ENCODE data around the gene STOM. TPM values are rescaled to one million over a fixed set of nuclear protein-coding genes. Genes with fewer than 3 reads are reported as not detected.

Gene STOM
- total and polyA plus RNA-seq, 4 donors, result 311 to 470 (median 409) TPM

DNA sequence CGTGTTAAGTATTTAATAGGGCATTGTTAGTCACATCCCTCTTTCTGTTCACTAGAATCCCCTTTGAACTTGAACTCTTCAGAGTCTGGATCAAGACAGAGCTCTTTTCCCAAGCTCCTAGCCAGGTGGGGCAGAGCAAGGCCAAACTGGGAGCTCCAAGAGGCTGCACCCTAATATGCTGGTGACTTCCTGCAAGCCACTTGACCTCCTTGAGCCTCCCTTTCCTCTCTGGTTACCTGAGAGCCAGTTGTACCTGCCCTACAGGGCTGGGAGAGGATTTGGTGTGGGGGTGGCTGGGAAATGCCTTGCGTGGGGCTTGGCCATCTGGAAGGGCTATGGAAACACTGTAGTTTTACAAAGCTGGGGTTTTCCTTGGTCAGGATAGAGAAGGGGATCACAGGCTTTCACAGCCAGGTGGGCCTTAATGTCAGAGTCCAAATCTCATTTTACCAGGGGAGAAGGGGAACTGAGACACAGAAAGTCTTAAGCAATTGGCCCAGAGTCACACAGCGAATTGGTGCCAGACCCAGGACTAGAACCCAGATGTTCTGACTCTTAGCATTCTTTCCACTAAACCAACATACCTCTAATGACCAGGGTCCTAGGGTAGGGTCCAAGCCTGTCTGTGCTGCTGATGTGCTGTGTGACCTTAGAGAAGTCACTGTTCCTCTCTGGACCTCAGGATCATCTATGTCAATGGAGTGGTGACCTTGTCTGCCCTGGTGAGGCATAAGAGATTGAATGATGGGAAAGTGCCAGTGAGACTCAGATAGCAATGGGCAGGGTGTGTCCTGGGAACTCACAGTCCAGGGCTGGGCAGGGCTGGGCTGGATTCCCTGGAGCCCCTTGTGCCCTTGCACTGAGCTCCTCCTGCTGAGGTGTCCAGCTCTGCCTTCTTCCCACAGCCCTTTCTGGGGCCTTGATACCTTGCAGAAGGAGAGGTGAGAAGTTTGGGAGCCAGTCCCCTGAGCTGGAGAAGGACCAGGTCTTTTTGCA lies 66.3 kb downstream of the STOM start:
- no peak overlapping the region for H3K9ac ChIP-seq (ENCODE audit: insufficient read depth in 1 of 2, low read length in 2 of 2)
- TF ChIP-seq, protein P1, sequence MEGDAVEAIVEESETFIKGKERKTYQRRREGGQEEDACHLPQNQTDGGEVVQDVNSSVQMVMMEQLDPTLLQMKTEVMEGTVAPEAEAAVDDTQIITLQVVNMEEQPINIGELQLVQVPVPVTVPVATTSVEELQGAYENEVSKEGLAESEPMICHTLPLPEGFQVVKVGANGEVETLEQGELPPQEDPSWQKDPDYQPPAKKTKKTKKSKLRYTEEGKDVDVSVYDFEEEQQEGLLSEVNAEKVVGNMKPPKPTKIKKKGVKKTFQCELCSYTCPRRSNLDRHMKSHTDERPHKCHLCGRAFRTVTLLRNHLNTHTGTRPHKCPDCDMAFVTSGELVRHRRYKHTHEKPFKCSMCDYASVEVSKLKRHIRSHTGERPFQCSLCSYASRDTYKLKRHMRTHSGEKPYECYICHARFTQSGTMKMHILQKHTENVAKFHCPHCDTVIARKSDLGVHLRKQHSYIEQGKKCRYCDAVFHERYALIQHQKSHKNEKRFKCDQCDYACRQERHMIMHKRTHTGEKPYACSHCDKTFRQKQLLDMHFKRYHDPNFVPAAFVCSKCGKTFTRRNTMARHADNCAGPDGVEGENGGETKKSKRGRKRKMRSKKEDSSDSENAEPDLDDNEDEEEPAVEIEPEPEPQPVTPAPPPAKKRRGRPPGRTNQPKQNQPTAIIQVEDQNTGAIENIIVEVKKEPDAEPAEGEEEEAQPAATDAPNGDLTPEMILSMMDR (IDR thresholded peaks at IDR 0.05; ENCODE audit: control extremely low read depth, extremely low read depth), result no peak
- ATAC-seq (ENCODE audit: insufficient read depth, low FRiP score) (peak; percentile 20), DNase-seq (no peak)
- peaks cover 0 to 16% (median 6%) of the 10 kb centered on the region in 5 donors for H3K4me1 ChIP-seq (ENCODE audit: control insufficient read depth in 5 of 5, insufficient read depth in 5 of 5, low read length in 5 of 5)
- 79 to 90% methylated on average over 3 of the region's 3 CpGs for WGBS, 2 donors
- peak overlapping the region in 1 of 2 donors; percentile 7 for H3K27ac ChIP-seq (ENCODE audit: low read depth in 1 of 2, low read length in 1 of 2)
- H3K4me3 ChIP-seq, result no peak overlapping the region
- H3K9me3 ChIP-seq (ENCODE audit: control insufficient read depth in 4 of 4, insufficient read depth in 3 of 4, low read length in 3 of 4), result no peaks in the 10 kb centered on the region
- peaks cover 0 to 39% (median 5%) of the 10 kb centered on the region in 4 donors for H3K36me3 ChIP-seq (ENCODE audit: control insufficient read depth in 4 of 4, insufficient read depth in 4 of 4, low read length in 4 of 4)
- no peaks in the 10 kb centered on the region for H3K27me3 ChIP-seq (ENCODE audit: control insufficient read depth in 3 of 3, insufficient read depth in 3 of 3, low read length in 2 of 3)

- TF ChIP-seq, protein P1 (IDR thresholded peaks at IDR 0.05; ENCODE audit: control extremely low read depth, extremely low read depth), result no peak
- Histone ChIP-seq H3K36me3 (ENCODE audit: control insufficient read depth in 4 of 4, insufficient read depth in 4 of 4, low read length in 4 of 4) (peaks cover 0 to 31% (median 4%) of the 10 kb centered on the region in 4 donors), H3K4me3 (no peak overlapping the region), H3K4me1 (ENCODE audit: control insufficient read depth in 5 of 5, insufficient read depth in 5 of 5, low read length in 5 of 5) (peaks cover 0 to 16% (median 10%) of the 10 kb centered on the region in 5 donors), H3K27ac (ENCODE audit: low read depth in 1 of 2, low read length in 1 of 2) (peak overlapping the region in 1 of 2 donors; percentile 7), H3K27me3 (ENCODE audit: control insufficient read depth in 3 of 3, insufficient read depth in 3 of 3, low read length in 2 of 3) (no peaks in the 10 kb centered on the region), H3K9me3 (ENCODE audit: control insufficient read depth in 4 of 4, insufficient read depth in 3 of 4, low read length in 3 of 4) (no peaks in the 10 kb centered on the region), H3K9ac (ENCODE audit: insufficient read depth in 1 of 2, low read length in 2 of 2) (no peak overlapping the region)
- DNase-seq (no peak), ATAC-seq (ENCODE audit: insufficient read depth, low FRiP score) (no peak)
- WGBS, 2 donors, result 97 to 98% methylated on average over 13 of the region's 13 CpGs
Measured at GRCh38 chr9:121302786-121303185, 67.3 kb downstream of the STOM start.

DNA sequence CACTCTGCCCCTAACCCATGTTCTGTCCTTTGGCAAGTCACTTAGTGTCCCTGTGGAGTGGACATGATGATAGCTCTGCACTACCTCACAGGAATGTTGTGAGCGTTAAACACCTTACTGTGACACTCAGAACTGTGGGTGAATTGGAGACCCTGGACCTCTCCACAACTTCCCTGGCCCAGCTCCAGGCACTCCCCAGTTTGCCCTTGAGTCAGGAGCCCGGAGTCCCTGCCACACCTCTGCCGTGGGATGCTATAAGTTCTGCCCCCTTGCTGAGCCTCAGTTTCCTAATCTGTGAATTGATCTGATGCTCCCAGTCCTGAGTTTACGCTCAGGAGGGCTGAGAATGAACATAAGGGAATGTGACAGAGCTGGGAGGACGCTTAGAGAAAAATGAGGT lies 67.7 kb downstream of the STOM start:
- WGBS, 2 donors, result 95 to 97% methylated on average over 5 of the region's 5 CpGs
- Histone ChIP-seq H3K9me3 (ENCODE audit: control insufficient read depth in 4 of 4, insufficient read depth in 3 of 4, low read length in 3 of 4) (no peaks in the 10 kb centered on the region), H3K4me3 (no peak overlapping the region), H3K9ac (ENCODE audit: insufficient read depth in 1 of 2, low read length in 2 of 2) (no peak overlapping the region), H3K27me3 (ENCODE audit: control insufficient read depth in 3 of 3, insufficient read depth in 3 of 3, low read length in 2 of 3) (no peaks in the 10 kb centered on the region), H3K4me1 (ENCODE audit: control insufficient read depth in 5 of 5, insufficient read depth in 5 of 5, low read length in 5 of 5) (peaks cover 0 to 16% (median 10%) of the 10 kb centered on the region in 5 donors), H3K27ac (ENCODE audit: low read depth in 1 of 2, low read length in 1 of 2) (peak overlapping the region in 1 of 2 donors; percentile 8), H3K36me3 (ENCODE audit: control insufficient read depth in 4 of 4, insufficient read depth in 4 of 4, low read length in 4 of 4) (peaks cover 0 to 27% (median 3%) of the 10 kb centered on the region in 4 donors)
- DNase-seq (no peak), ATAC-seq (ENCODE audit: insufficient read depth, low FRiP score) (no peak)
- TF ChIP-seq, protein P1 (IDR thresholded peaks at IDR 0.05; ENCODE audit: control extremely low read depth, extremely low read depth), result no peak
